GM18508 (cell line): ENCODE data around the gene LCE1A.

Experiments used
- ATAC-seq: cut with Tn5 transposase; IDR thresholded peaks from one replicate; pipeline ENCODE4 v1.9.1; 2021; ENCODE audit warnings: moderate number of reproducible peaks; ENCODE audit not compliant: insufficient read depth, unreplicated experiment

The LCE1A gene

GRCh38 chr1:152869808-152870419, 42.6 kb downstream of the LCE1A start:
- no peak for ATAC-seq

GRCh38 chr1:152870831-152871730, 43.8 kb downstream of the LCE1A start:
- no peak for ATAC-seq

- no peak for ATAC-seq
Measured at GRCh38 chr1:152871731-152872126, 44.5 kb downstream of the LCE1A start.

- ATAC-seq: no peak
Measured at GRCh38 chr1:152873495-152873894, 46.2 kb downstream of the LCE1A start.

GRCh38 chr1:152876827-152877226, 49.6 kb downstream of the LCE1A start:
- no peak for ATAC-seq
